ENCODE results near the gene MYO7B. TPM values are rescaled to one million over a fixed set of nuclear protein-coding genes. Genes with fewer than 3 reads are reported as not detected.
"Not testable (repeated sequence)": the region's sequence is repeated elsewhere in the genome, so short reads cannot be mapped to it uniquely, and the experiment has no call there.

The MYO7B gene
- total and polyA plus RNA-seq, 5 donors from 2014 or later = 0.12 TPM; not detected in 4

- Mint-ChIP-seq H3K4me1 (peaks cover 58 to 88% (median 69%) of the 10 kb centered on the region in 4 donors), H3K27ac (peak overlapping the region in 2 of 3 donors; percentile 52 to 76), H3K27me3 (no peaks in the 10 kb centered on the region), H3K9me3 (no peaks in the 10 kb centered on the region), H3K4me3 (peak overlapping the region in 2 of 4 donors; percentile 33 to 44), H3K36me3 (peaks cover 36% of the 10 kb centered on the region)
- Histone ChIP-seq H3K9me3 (ENCODE audit: control insufficient read depth in 2 of 2, low read length in 2 of 2) (no peaks in the 10 kb centered on the region), H3K36me3 (ENCODE audit: control insufficient read depth, insufficient read depth, low read length) (peaks cover 56% of the 10 kb centered on the region), H3K27me3 (ENCODE audit: control insufficient read depth, insufficient read depth, low read length) (no peaks in the 10 kb centered on the region), H3K4me1 (ENCODE audit: control insufficient read depth, insufficient read depth, low read length, poor library complexity, severe bottlenecking) (peaks cover 9% of the 10 kb centered on the region), H3K4me3 (ENCODE audit: low read depth, low read length) (no peak overlapping the region), H3K27ac (ENCODE audit: insufficient read depth, low read length, poor library complexity, severe bottlenecking) (no peak overlapping the region)
- DNase-seq (no peak), ATAC-seq (ENCODE audit: low read depth in 2 of 2) (no peak)
Observed at GRCh38 chr2:127514485-127514884, 21.0 kb upstream of the MYO7B start.

GRCh38 chr2:127515383-127515915 lies 20.0 kb upstream of the MYO7B start:
- Histone ChIP-seq H3K9me3 (ENCODE audit: control insufficient read depth in 2 of 2, low read length in 2 of 2) (no peaks in the 10 kb centered on the region), H3K27ac (ENCODE audit: insufficient read depth, low read length, poor library complexity, severe bottlenecking) (no peak overlapping the region), H3K36me3 (ENCODE audit: control insufficient read depth, insufficient read depth, low read length) (peaks cover 64% of the 10 kb centered on the region), H3K4me1 (ENCODE audit: control insufficient read depth, insufficient read depth, low read length, poor library complexity, severe bottlenecking) (peaks cover 9% of the 10 kb centered on the region), H3K27me3 (ENCODE audit: control insufficient read depth, insufficient read depth, low read length) (no peaks in the 10 kb centered on the region), H3K4me3 (ENCODE audit: low read depth, low read length) (no peak overlapping the region)
- Mint-ChIP-seq H3K27ac (peak overlapping the region in 2 of 3 donors; percentile 52 to 76), H3K36me3 (peaks cover 38% of the 10 kb centered on the region), H3K4me3 (no peak overlapping the region), H3K9me3 (no peaks in the 10 kb centered on the region), H3K27me3 (no peaks in the 10 kb centered on the region), H3K4me1 (peaks cover 58 to 88% (median 73%) of the 10 kb centered on the region in 4 donors)
- ATAC-seq (ENCODE audit: low read depth in 2 of 2) (no peak), DNase-seq (no peak)

- no peaks in the 10 kb centered on the region for H3K27me3 ChIP-seq (ENCODE audit: control insufficient read depth, insufficient read depth, low read length)
- Mint-ChIP-seq H3K9me3 (no peaks in the 10 kb centered on the region), H3K36me3 (peaks cover 37% of the 10 kb centered on the region), H3K4me3 (peak overlapping the region in 2 of 4 donors; percentile 13 to 35), H3K27me3 (no peaks in the 10 kb centered on the region), H3K27ac (peak overlapping the region in 1 of 3 donors; percentile 76), H3K4me1 (peaks cover 52 to 84% (median 69%) of the 10 kb centered on the region in 4 donors)
- peaks cover 9% of the 10 kb centered on the region for H3K4me1 ChIP-seq (ENCODE audit: control insufficient read depth, insufficient read depth, low read length, poor library complexity, severe bottlenecking)
- H3K36me3 ChIP-seq (ENCODE audit: control insufficient read depth, insufficient read depth, low read length) = peaks cover 64% of the 10 kb centered on the region
- no peak for ATAC-seq (ENCODE audit: low read depth in 2 of 2)
- no peak for DNase-seq
- H3K4me3 ChIP-seq (ENCODE audit: low read depth, low read length) = no peak overlapping the region
- H3K27ac ChIP-seq (ENCODE audit: insufficient read depth, low read length, poor library complexity, severe bottlenecking) = no peak overlapping the region
- no peaks in the 10 kb centered on the region for H3K9me3 ChIP-seq (ENCODE audit: control insufficient read depth in 2 of 2, low read length in 2 of 2)
Observed at GRCh38 chr2:127516041-127516762, 19.3 kb upstream of the MYO7B start.

DNA sequence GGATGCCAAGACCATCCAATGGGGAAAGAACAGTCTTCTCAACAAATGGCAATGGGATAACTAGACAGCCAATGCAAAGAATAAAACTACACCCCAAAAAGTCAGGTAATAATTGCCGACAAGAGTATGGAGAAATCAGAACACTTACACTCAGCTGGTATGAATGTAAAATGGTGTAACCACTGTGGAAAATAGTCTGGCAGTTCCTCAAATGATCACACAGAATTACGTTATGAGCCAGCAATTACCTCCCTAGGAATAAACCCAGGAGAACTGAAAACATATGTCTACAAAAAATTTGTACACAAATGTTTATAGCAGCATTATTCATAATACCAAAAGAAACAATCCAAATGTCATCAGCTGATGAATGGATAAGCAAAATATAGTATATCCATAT lies 18.0 kb upstream of the MYO7B start:
- Mint-ChIP-seq H3K27ac (peak overlapping the region in 2 of 3 donors; percentile 53 to 68), H3K4me1 (peaks cover 45 to 81% (median 65%) of the 10 kb centered on the region in 4 donors), H3K4me3 (no peak overlapping the region), H3K9me3 (peaks cover 0 to 2% (median 0%) of the 10 kb centered on the region in 7 donors), H3K36me3 (peaks cover 44% of the 10 kb centered on the region), H3K27me3 (no peaks in the 10 kb centered on the region)
- ATAC-seq (ENCODE audit: low read depth in 2 of 2) (no peak), DNase-seq (no peak)
- Histone ChIP-seq H3K4me1 (ENCODE audit: control insufficient read depth, insufficient read depth, low read length, poor library complexity, severe bottlenecking) (peaks cover 12% of the 10 kb centered on the region), H3K27me3 (ENCODE audit: control insufficient read depth, insufficient read depth, low read length) (no peaks in the 10 kb centered on the region), H3K9me3 (ENCODE audit: control insufficient read depth in 2 of 2, low read length in 2 of 2) (no peaks in the 10 kb centered on the region), H3K36me3 (ENCODE audit: control insufficient read depth, insufficient read depth, low read length) (peaks cover 72% of the 10 kb centered on the region), H3K27ac (ENCODE audit: insufficient read depth, low read length, poor library complexity, severe bottlenecking) (no peak overlapping the region), H3K4me3 (ENCODE audit: low read depth, low read length) (no peak overlapping the region)

DNA sequence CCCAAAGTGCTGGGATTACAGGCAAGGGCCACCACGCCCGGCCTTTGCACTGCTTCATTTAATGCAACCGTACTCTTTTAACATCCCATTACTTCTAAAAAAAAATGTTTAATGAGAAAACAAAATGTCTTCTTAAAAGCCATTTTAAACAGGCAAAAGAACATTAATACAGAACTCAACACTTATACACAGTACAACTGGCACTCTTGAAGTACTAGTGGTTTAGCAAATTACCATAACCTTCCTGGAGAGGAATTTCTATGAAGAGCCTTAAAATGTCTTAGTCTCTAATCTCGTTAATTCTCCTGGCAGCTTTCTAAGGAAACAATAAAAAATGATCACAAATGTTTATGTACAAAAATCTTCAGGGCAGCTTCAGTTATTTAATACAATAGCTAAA lies 15.1 kb upstream of the MYO7B start:
- Histone ChIP-seq H3K27ac (ENCODE audit: insufficient read depth, low read length, poor library complexity, severe bottlenecking) (no peak overlapping the region), H3K27me3 (ENCODE audit: control insufficient read depth, insufficient read depth, low read length) (no peaks in the 10 kb centered on the region), H3K4me3 (ENCODE audit: low read depth, low read length) (no peak overlapping the region), H3K4me1 (ENCODE audit: control insufficient read depth, insufficient read depth, low read length, poor library complexity, severe bottlenecking) (peaks cover 26% of the 10 kb centered on the region), H3K9me3 (ENCODE audit: control insufficient read depth in 2 of 2, low read length in 2 of 2) (no peaks in the 10 kb centered on the region), H3K36me3 (ENCODE audit: control insufficient read depth, insufficient read depth, low read length) (peaks cover 65% of the 10 kb centered on the region)
- no peak for DNase-seq
- Mint-ChIP-seq H3K27me3 (no peaks in the 10 kb centered on the region), H3K27ac (peak overlapping the region in 2 of 3 donors; percentile 9 to 49), H3K4me3 (no peak overlapping the region), H3K4me1 (peaks cover 28 to 77% (median 55%) of the 10 kb centered on the region in 4 donors), H3K9me3 (peaks cover 0 to 2% (median 0%) of the 10 kb centered on the region in 7 donors), H3K36me3 (peaks cover 45% of the 10 kb centered on the region)
- no peak for ATAC-seq (ENCODE audit: low read depth in 2 of 2)

- H3K4me3 ChIP-seq (ENCODE audit: low read depth, low read length) = peak overlapping the region; percentile 46
- DNase-seq (no peak), ATAC-seq (ENCODE audit: low read depth in 2 of 2) (no peak)
- peaks cover 38% of the 10 kb centered on the region for H3K4me1 ChIP-seq (ENCODE audit: control insufficient read depth, insufficient read depth, low read length, poor library complexity, severe bottlenecking)
- no peaks in the 10 kb centered on the region for H3K27me3 ChIP-seq (ENCODE audit: control insufficient read depth, insufficient read depth, low read length)
- peaks cover 39% of the 10 kb centered on the region for H3K36me3 ChIP-seq (ENCODE audit: control insufficient read depth, insufficient read depth, low read length)
- no peaks in the 10 kb centered on the region for H3K27me3 Mint-ChIP-seq
- H3K27ac ChIP-seq (ENCODE audit: insufficient read depth, low read length, poor library complexity, severe bottlenecking) = no peak overlapping the region
- H3K4me3 Mint-ChIP-seq = peak overlapping the region; percentile 55 to 76 (median 62)
- H3K27ac Mint-ChIP-seq = peak overlapping the region in 2 of 3 donors; percentile 36 to 47
- H3K9me3 ChIP-seq (ENCODE audit: control insufficient read depth in 2 of 2, low read length in 2 of 2) = no peaks in the 10 kb centered on the region
- peaks cover 31 to 73% (median 44%) of the 10 kb centered on the region in 4 donors for H3K4me1 Mint-ChIP-seq
- peaks cover 30% of the 10 kb centered on the region for H3K36me3 Mint-ChIP-seq
- H3K9me3 Mint-ChIP-seq = peaks cover 0 to 2% (median 0%) of the 10 kb centered on the region in 7 donors
Observed at GRCh38 chr2:127523269-127523939, 12.1 kb upstream of the MYO7B start.

GRCh38 chr2:127524198-127524834 lies 11.2 kb upstream of the MYO7B start:
- peak overlapping the region; percentile 76 to 99 (median 92) for H3K4me3 Mint-ChIP-seq
- not testable (repeated sequence) for H3K27me3 Mint-ChIP-seq; ATAC-seq (ENCODE audit: low read depth in 2 of 2); H3K9me3 ChIP-seq (ENCODE audit: control insufficient read depth in 2 of 2, low read length in 2 of 2); H3K9me3 Mint-ChIP-seq; DNase-seq; H3K27me3 ChIP-seq (ENCODE audit: control insufficient read depth, insufficient read depth, low read length)
- Histone ChIP-seq H3K27ac (ENCODE audit: insufficient read depth, low read length, poor library complexity, severe bottlenecking) (peak overlapping the region; percentile 20), H3K36me3 (ENCODE audit: control insufficient read depth, insufficient read depth, low read length) (peaks cover 36% of the 10 kb centered on the region), H3K4me3 (ENCODE audit: low read depth, low read length) (peak overlapping the region; percentile 46), H3K4me1 (ENCODE audit: control insufficient read depth, insufficient read depth, low read length, poor library complexity, severe bottlenecking) (peaks cover 38% of the 10 kb centered on the region)
- peaks cover 31 to 73% (median 43%) of the 10 kb centered on the region in 4 donors for H3K4me1 Mint-ChIP-seq
- H3K36me3 Mint-ChIP-seq = peaks cover 30% of the 10 kb centered on the region
- H3K27ac Mint-ChIP-seq = peak overlapping the region in 2 of 3 donors; percentile 36 to 47
